Measurements from ENCODE around the gene IGFBP3.

The IGFBP3 gene

DNA sequence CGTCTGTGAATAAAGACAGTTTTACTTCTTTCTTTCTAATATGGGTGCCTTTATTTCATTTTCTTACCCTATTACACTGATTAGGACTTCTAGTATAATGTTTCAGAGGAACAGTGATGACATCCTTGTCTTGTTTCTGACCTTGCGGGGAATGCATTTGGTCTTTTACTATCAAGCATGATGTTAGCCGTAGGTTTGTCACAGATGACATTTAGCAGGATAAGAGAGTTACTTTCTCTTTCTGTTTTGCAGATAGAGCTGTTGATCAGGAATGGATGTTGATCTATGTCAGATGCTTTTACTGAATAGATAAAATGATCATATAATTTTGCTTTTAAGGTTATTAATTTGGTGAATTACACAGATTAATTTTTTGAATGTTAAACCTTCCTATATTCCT, 6.6 kb upstream of the IGFBP3 start:
- Histone ChIP-seq H3K4me2 (no peak overlapping the region), H3K27me3 (peaks cover 4 to 14% (median 7%) of the 10 kb centered on the region in 11 experiments), H3K9ac (no peak overlapping the region), H4K20me1 (no peaks in the 10 kb centered on the region), H3K27ac (no peak overlapping the region), H3K4me3 (no peak overlapping the region), H3K9me3 (replicated peaks in 1 of 11) (peaks cover 0 to 8% (median 0%) of the 10 kb centered on the region in 11 experiments; a peak in 1 of 22 replicates), H3K4me1 (peaks cover 3 to 4% (median 4%) of the 10 kb centered on the region in 10 experiments; a peak in 19 of 20 replicates), H3K36me3 (no peaks in the 10 kb centered on the region)
- TF ChIP-seq Cebpa-rat (IDR thresholded peaks at IDR 0.05) = no peak

- Histone ChIP-seq H3K27me3 (peaks cover 39 to 48% (median 41%) of the 10 kb centered on the region in 11 experiments), H3K27ac (no peak overlapping the region), H3K4me1 (peaks cover 19 to 27% (median 22%) of the 10 kb centered on the region in 10 experiments), H3K9ac (no peak overlapping the region), H4K20me1 (peaks cover 0 to 17% (median 0%) of the 10 kb centered on the region in 11 experiments; a peak in 6 of 22 replicates), H3K9me3 (replicated peaks in 1 of 11) (peaks cover 0 to 11% (median 4%) of the 10 kb centered on the region in 11 experiments; a peak in 8 of 22 replicates), H3K4me2 (no peak overlapping the region), H3K4me3 (no peak overlapping the region), H3K36me3 (no peaks in the 10 kb centered on the region)
- TF ChIP-seq Cebpa-rat (IDR thresholded peaks at IDR 0.05) = no peak
These were observed 3.2 kb upstream of the IGFBP3 start for GRCh38 chr7:45924283-45924682.

DNA sequence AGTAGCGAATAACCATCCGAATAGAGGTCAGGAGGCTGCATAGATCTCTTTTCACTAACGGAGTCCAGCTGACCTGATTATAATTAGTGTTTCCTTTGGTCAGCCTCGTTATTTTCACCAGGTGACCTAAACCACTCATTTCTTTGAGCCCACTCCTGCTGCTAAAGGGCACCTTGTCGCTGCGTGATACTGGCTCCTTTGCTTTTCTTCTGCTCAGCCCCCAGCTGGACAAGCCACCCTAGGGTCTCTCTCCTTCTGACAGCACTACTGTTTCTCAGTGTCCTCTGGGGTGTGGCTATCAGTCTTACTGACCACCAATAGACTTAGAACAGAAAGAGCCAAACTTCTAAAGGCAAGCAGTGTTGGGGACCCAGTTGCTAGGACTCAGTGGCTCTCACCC, 2.7 kb upstream of the IGFBP3 start:
- TF ChIP-seq Cebpa-rat (IDR thresholded peaks at IDR 0.05) = no peak
- peaks cover 19 to 27% (median 22%) of the 10 kb centered on the region in 10 experiments for H3K4me1 ChIP-seq
- H3K4me2 ChIP-seq = no peak overlapping the region
- H3K27ac ChIP-seq = no peak overlapping the region
- H3K4me3 ChIP-seq = no peak overlapping the region
- peaks cover 0 to 10% (median 4%) of the 10 kb centered on the region in 11 experiments; a peak in 8 of 22 replicates for H3K9me3 ChIP-seq (replicated peaks in 1 of 11)
- H3K9ac ChIP-seq = no peak overlapping the region
- peaks cover 43 to 53% (median 46%) of the 10 kb centered on the region in 11 experiments for H3K27me3 ChIP-seq
- H4K20me1 ChIP-seq = peaks cover 0 to 17% (median 0%) of the 10 kb centered on the region in 11 experiments; a peak in 6 of 22 replicates
- no peaks in the 10 kb centered on the region for H3K36me3 ChIP-seq

DNA sequence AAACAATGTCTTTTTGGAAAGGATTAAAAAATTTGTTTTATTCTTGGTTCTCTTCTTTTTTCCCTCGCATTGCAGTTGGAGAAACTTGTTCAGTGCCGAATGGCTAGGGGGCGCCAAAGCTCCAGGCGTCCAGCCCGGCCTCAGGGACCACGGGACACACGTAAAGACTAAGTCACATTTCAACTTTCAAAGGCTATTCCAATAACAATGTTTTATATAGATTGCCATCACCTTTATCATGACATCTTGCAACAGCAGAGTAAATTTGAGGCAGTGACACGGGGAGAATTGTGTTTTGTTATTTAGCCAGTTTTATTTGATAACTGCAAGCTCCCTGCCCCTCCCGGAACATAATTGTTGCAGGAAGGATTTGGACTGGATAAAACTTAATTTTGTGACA, 2.2 kb upstream of the IGFBP3 start:
- Histone ChIP-seq H3K36me3 (no peaks in the 10 kb centered on the region), H3K4me3 (peak overlapping the region in 2 of 10 experiments; percentile 38; a peak in 3 of 20 replicates), H3K27ac (no peak overlapping the region), H3K4me1 (peaks cover 19 to 27% (median 22%) of the 10 kb centered on the region in 10 experiments), H3K9me3 (replicated peaks in 1 of 11) (peaks cover 0 to 10% (median 4%) of the 10 kb centered on the region in 11 experiments; a peak in 7 of 22 replicates), H4K20me1 (peaks cover 0 to 17% (median 0%) of the 10 kb centered on the region in 11 experiments; a peak in 6 of 22 replicates), H3K27me3 (peaks cover 49 to 58% (median 51%) of the 10 kb centered on the region in 11 experiments), H3K4me2 (peak overlapping the region; percentile 24 to 83 (median 53); a peak in 18 of 22 replicates), H3K9ac (no peak overlapping the region)
- TF ChIP-seq Cebpa-rat (IDR thresholded peaks at IDR 0.05) = no peak

DNA sequence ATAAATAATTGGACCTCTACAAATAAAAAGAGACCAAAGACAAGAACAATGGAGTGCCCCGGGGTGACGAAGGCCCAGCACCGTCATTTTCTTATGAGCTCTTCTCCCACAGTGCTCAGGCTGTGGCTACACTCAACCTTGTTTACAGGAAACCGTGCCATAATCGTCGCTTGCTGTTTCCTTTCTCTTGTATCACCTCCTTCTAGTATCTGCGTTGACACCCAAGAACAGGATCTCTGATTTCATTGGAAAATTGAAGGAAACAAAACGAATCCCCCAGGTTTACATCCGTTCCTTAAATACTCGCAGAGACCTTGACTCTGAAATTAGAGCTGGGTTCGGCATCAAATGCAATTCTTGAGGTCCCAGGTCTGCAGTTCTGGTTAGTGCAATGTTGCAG, 1.7 kb upstream of the IGFBP3 start:
- H3K4me2 ChIP-seq = peak overlapping the region; percentile 24 to 83 (median 53)
- peaks cover 53 to 63% (median 56%) of the 10 kb centered on the region in 11 experiments for H3K27me3 ChIP-seq
- H3K4me3 ChIP-seq = peak overlapping the region in 5 of 10 experiments; percentile 8 to 38 (median 26); a peak in 6 of 20 replicates
- no peak overlapping the region for H3K27ac ChIP-seq
- peaks cover 0 to 17% (median 0%) of the 10 kb centered on the region in 11 experiments; a peak in 6 of 22 replicates for H4K20me1 ChIP-seq
- no peak overlapping the region for H3K9ac ChIP-seq
- peaks cover 0 to 10% (median 4%) of the 10 kb centered on the region in 11 experiments; a peak in 7 of 22 replicates for H3K9me3 ChIP-seq (replicated peaks in 1 of 11)
- H3K36me3 ChIP-seq = no peaks in the 10 kb centered on the region
- peaks cover 19 to 27% (median 22%) of the 10 kb centered on the region in 10 experiments for H3K4me1 ChIP-seq
- no peak for TF ChIP-seq Cebpa-rat (IDR thresholded peaks at IDR 0.05)

- no peak overlapping the region for H3K9ac ChIP-seq
- H3K4me2 ChIP-seq = peak overlapping the region; percentile 33 to 93 (median 91); a peak in 21 of 22 replicates
- H3K4me1 ChIP-seq = peaks cover 19 to 27% (median 22%) of the 10 kb centered on the region in 10 experiments
- H3K27ac ChIP-seq = no peak overlapping the region
- H4K20me1 ChIP-seq = peaks cover 0 to 17% (median 0%) of the 10 kb centered on the region in 11 experiments; a peak in 6 of 22 replicates
- TF ChIP-seq Cebpa-rat (IDR thresholded peaks at IDR 0.05) = no peak
- no peaks in the 10 kb centered on the region for H3K36me3 ChIP-seq
- peaks cover 56 to 66% (median 59%) of the 10 kb centered on the region in 11 experiments for H3K27me3 ChIP-seq
- peak overlapping the region in 8 of 10 experiments; percentile 54 to 68 (median 60); a peak in 6 of 20 replicates for H3K4me3 ChIP-seq
- H3K9me3 ChIP-seq (replicated peaks in 1 of 11) = peaks cover 0 to 10% (median 4%) of the 10 kb centered on the region in 11 experiments; a peak in 7 of 22 replicates
These were observed 837 bp upstream of the IGFBP3 start for GRCh38 chr7:45921699-45922519.

GRCh38 chr7:45921381-45921698, 268 bp upstream of the IGFBP3 start:
- no peak for TF ChIP-seq Cebpa-rat (IDR thresholded peaks at IDR 0.05)
- H3K4me3 ChIP-seq = peak overlapping the region; percentile 49 to 68 (median 59)
- H3K27me3 ChIP-seq = peaks cover 56 to 66% (median 59%) of the 10 kb centered on the region in 11 experiments
- H3K36me3 ChIP-seq = no peaks in the 10 kb centered on the region
- H3K4me1 ChIP-seq = peaks cover 19 to 27% (median 22%) of the 10 kb centered on the region in 10 experiments
- H3K9ac ChIP-seq = no peak overlapping the region
- peak overlapping the region; percentile 83 to 94 (median 92) for H3K4me2 ChIP-seq
- H4K20me1 ChIP-seq = peaks cover 0 to 17% (median 0%) of the 10 kb centered on the region in 11 experiments; a peak in 6 of 22 replicates
- peaks cover 0 to 10% (median 4%) of the 10 kb centered on the region in 11 experiments; a peak in 7 of 22 replicates for H3K9me3 ChIP-seq (replicated peaks in 1 of 11)
- H3K27ac ChIP-seq = no peak overlapping the region

DNA sequence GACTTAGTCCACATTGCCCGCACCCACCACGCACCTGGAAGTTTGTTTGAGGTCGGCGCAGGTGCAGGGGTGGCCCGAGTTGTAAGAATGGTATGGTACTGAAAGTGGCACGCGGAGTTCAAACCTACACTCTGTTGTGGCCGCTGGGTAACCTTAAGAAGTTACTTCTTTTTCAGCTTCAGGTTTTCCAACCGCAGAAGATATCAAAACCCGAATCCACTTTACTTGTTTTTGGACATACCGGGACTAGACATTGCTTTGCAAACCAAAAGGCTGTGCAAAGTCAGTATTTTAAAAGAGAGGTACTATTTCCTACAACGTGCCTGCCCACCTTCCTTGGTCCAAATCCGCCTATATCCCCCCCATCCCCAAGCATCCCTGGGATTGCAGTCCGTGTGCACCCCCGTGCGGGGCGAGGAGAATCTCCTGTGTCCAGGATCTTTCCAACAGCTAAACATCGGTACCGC, 1.0 kb downstream of the IGFBP3 start:
- Histone ChIP-seq H3K4me1 (peaks cover 19 to 33% (median 23%) of the 10 kb centered on the region in 10 experiments), H3K9ac (no peak overlapping the region), H3K4me2 (peak overlapping the region; percentile 83 to 94 (median 92))

More for the DNA sequence above, 1.0 kb downstream of the IGFBP3 start:
- TF ChIP-seq Cebpa-rat (IDR thresholded peaks at IDR 0.05) = no peak
- Histone ChIP-seq H3K27me3 (peaks cover 56 to 66% (median 59%) of the 10 kb centered on the region in 11 experiments), H3K27ac (no peak overlapping the region), H3K9me3 (replicated peaks in 1 of 11) (peaks cover 0 to 10% (median 4%) of the 10 kb centered on the region in 11 experiments; a peak in 7 of 22 replicates), H3K4me3 (peak overlapping the region in 9 of 10 experiments; percentile 49 to 68 (median 60); a peak in 15 of 20 replicates), H4K20me1 (peaks cover 0 to 17% (median 0%) of the 10 kb centered on the region in 11 experiments; a peak in 6 of 22 replicates), H3K36me3 (no peaks in the 10 kb centered on the region)
